ENCODE data around the gene ROPN1L. TPM values are rescaled to one million over a fixed set of nuclear protein-coding genes. Genes with fewer than 3 reads are reported as not detected.

The ROPN1L gene
- total RNA-seq, 3 donors from 2014 or later: not detected

DNA sequence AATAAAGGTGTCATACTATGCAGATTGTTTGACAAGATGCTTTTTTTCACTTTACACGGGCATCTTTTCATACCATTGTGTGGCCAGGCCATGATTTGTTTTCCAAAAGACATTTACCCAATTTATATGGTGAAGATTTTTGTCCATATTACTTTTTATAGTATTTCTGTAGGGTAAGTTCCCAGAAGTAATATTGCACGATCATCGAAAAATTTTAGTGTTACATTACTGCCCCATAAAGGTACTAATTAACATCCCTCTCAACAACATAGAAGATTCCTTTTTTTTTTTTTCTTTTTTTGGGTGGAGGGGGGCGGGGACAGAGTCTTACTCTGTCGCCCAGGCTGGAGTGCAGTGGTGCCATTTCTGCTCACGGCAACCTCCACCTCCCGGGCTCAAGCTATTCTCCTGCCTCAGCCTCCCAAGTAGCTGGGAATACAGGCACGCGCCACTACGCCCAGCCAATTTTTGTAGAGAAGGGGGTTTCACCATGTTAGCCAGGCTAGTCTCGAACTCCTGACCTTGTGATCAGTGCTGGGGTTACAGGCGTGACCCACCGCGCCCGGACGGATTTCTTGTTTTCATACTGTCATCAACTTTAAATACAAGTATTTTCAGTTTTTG, 1.2 kb upstream of the ROPN1L start:
- H3K9me3 ChIP-seq: no peaks in the 10 kb centered on the region
- intact Hi-C loops (cut with DNase I, micrococcal nuclease): no loop called here
- H3K36me3 ChIP-seq (ENCODE audit: low read depth): no peaks in the 10 kb centered on the region
- ATAC-seq (no peak), DNase-seq (no peak)
- TF ChIP-seq CTCF (IDR thresholded peaks at IDR 0.05): no peak
- peaks cover 13% of the 10 kb centered on the region for H3K4me1 ChIP-seq (ENCODE audit: low read depth)
- no peak overlapping the region for H3K4me3 ChIP-seq

GRCh38 chr5:10441992-10442435, 335 bp downstream of the ROPN1L start:
- TF ChIP-seq CTCF (IDR thresholded peaks at IDR 0.05): no peak
- H3K4me3 ChIP-seq: peak overlapping the region; percentile 13
- H3K4me1 ChIP-seq (ENCODE audit: low read depth): peaks cover 13% of the 10 kb centered on the region
- H3K9me3 ChIP-seq: no peaks in the 10 kb centered on the region
- no peaks in the 10 kb centered on the region for H3K36me3 ChIP-seq (ENCODE audit: low read depth)
- DNase-seq (peak in 1 of 3 donors; percentile 69), ATAC-seq (peak; percentile 55)
- intact Hi-C loops (cut with DNase I, micrococcal nuclease): no loop called here

- H3K9me3 ChIP-seq: no peaks in the 10 kb centered on the region
- DNase-seq: no peak
- H3K36me3 ChIP-seq (ENCODE audit: low read depth): no peaks in the 10 kb centered on the region
- intact Hi-C loops (cut with DNase I, micrococcal nuclease): no loop called here
- no peak for ATAC-seq
- H3K4me1 ChIP-seq (ENCODE audit: low read depth): peaks cover 13% of the 10 kb centered on the region
- H3K4me3 ChIP-seq: no peak overlapping the region
- TF ChIP-seq CTCF (IDR thresholded peaks at IDR 0.05): no peak
Measured at GRCh38 chr5:10442576-10442975, 897 bp downstream of the ROPN1L start.

- no peak for TF ChIP-seq CTCF (IDR thresholded peaks at IDR 0.05)
- intact Hi-C loops (cut with DNase I, micrococcal nuclease): no loop called here
- no peaks in the 10 kb centered on the region for H3K36me3 ChIP-seq (ENCODE audit: low read depth)
- no peak overlapping the region for H3K4me3 ChIP-seq
- no peak for ATAC-seq
- DNase-seq: no peak
- peaks cover 13% of the 10 kb centered on the region for H3K4me1 ChIP-seq (ENCODE audit: low read depth)
- no peaks in the 10 kb centered on the region for H3K9me3 ChIP-seq
Measured at GRCh38 chr5:10445352-10445751, 3.7 kb downstream of the ROPN1L start.

DNA sequence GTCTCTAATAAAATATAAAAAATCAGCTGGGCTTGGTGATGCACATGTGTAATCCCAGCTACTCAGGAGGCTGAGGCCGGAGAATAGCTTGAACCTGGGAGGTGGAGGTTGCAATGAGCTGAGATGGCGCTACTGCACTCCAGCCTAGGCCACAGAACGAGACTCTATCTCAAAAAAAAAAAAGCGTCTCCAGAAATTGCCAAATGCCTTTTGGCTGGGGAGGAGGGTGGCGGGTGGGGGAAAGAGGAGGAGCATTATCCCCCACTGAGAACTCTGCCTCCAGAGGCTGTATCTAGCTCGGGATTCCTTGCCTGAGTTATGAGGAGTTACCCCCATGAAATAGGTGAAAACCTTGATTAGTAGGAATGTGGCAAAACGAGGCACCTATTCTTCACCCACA, 4.8 kb downstream of the ROPN1L start:
- no peak for TF ChIP-seq CTCF (IDR thresholded peaks at IDR 0.05)
- no peak for ATAC-seq
- Histone ChIP-seq H3K4me1 (ENCODE audit: low read depth) (peaks cover 5% of the 10 kb centered on the region), H3K4me3 (no peak overlapping the region), H3K36me3 (ENCODE audit: low read depth) (no peaks in the 10 kb centered on the region), H3K9me3 (no peaks in the 10 kb centered on the region)
- intact Hi-C loops (cut with DNase I, micrococcal nuclease): no loop called here
- DNase-seq: no peak

DNA sequence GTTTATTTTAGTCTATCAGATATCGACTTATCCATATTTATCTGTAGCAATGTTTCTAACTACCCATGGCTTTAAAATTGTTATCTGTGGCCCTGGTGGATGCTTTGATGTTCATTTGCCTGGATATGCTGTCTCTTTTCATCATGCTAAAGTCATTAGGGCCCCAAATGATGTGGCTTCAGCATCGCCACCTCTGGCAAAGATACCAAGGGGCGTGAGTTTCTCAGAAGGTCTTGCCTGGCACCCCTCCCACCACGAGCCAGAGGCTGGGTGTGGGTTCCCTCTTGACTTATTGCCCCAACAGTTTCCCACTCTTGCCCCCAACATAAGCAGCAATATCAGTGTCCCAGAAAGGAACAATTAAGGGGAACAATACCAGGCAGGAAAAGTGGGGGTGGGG, 5.4 kb downstream of the ROPN1L start:
- no peak for TF ChIP-seq CTCF (IDR thresholded peaks at IDR 0.05)
- intact Hi-C loops (cut with DNase I, micrococcal nuclease): no loop called here
- Histone ChIP-seq H3K36me3 (ENCODE audit: low read depth) (no peaks in the 10 kb centered on the region), H3K4me1 (ENCODE audit: low read depth) (peaks cover 5% of the 10 kb centered on the region), H3K9me3 (no peaks in the 10 kb centered on the region), H3K4me3 (no peak overlapping the region)
- DNase-seq (no peak), ATAC-seq (no peak)

Measured in mucosa of descending colon (tissue), 3 donors.